Fibroblast of gingiva (primary cell): ENCODE measurements around the gene CREB3L2.
"Not testable (repeated sequence)": the region's sequence is repeated elsewhere in the genome, so short reads cannot be mapped to it uniquely, and the experiment has no call there.

ENCODE experiments used
- DNase-seq: peaks from one replicate; pipeline ENCODE4 v3.0.0-alpha.2; 2011; ENCODE audit warnings: low read depth

CREB3L2 gene

GRCh38 chr7:138001529-138002095 lies at the start of gene CREB3L2:
TSS of gene CREB3L2 (minus strand) at chr7:138002086. CDS start at chr7:138001705, 381 bp downstream.
- DNase-seq = peak; percentile 65

- DNase-seq = no peak
Observed at GRCh38 chr7:138049505-138050116, 47.7 kb upstream of the CREB3L2 start.

GRCh38 chr7:138047907-138048306 lies 46.0 kb upstream of the CREB3L2 start:
- DNase-seq = no peak

- DNase-seq = no peak
Observed at GRCh38 chr7:138044897-138045296, 43.0 kb upstream of the CREB3L2 start.

- DNase-seq = not testable (repeated sequence)
Observed at GRCh38 chr7:138040063-138040462, 38.2 kb upstream of the CREB3L2 start.

- no peak for DNase-seq
Observed at GRCh38 chr7:138036135-138036534, 34.2 kb upstream of the CREB3L2 start.

- DNase-seq = no peak
Observed at GRCh38 chr7:138033241-138033640, 31.4 kb upstream of the CREB3L2 start.

- no peak for DNase-seq
Observed at GRCh38 chr7:138032770-138033169, 30.9 kb upstream of the CREB3L2 start.

GRCh38 chr7:138032186-138032585 lies 30.3 kb upstream of the CREB3L2 start:
- DNase-seq = no peak

GRCh38 chr7:138030679-138031351 lies 28.9 kb upstream of the CREB3L2 start:
- DNase-seq = no peak

GRCh38 chr7:138029941-138030340 lies 28.1 kb upstream of the CREB3L2 start:
- DNase-seq = no peak

- DNase-seq = no peak
Observed at GRCh38 chr7:138029126-138029525, 27.2 kb upstream of the CREB3L2 start.

GRCh38 chr7:138027100-138027499 lies 25.2 kb upstream of the CREB3L2 start:
- DNase-seq = no peak

- DNase-seq = no peak
Observed at GRCh38 chr7:138025215-138026186, 23.6 kb upstream of the CREB3L2 start.

- DNase-seq = no peak
Observed at GRCh38 chr7:138024765-138025164, 22.9 kb upstream of the CREB3L2 start.

GRCh38 chr7:138024343-138024691 lies 22.4 kb upstream of the CREB3L2 start:
- no peak for DNase-seq

- DNase-seq = no peak
Observed at GRCh38 chr7:138023618-138024342, 21.9 kb upstream of the CREB3L2 start.

GRCh38 chr7:138021889-138022288 lies 20.0 kb upstream of the CREB3L2 start:
- DNase-seq = no peak

- DNase-seq = no peak
Observed at GRCh38 chr7:138017992-138018391, 16.1 kb upstream of the CREB3L2 start.

GRCh38 chr7:138015096-138015495 lies 13.2 kb upstream of the CREB3L2 start:
- DNase-seq = no peak

GRCh38 chr7:138014686-138015085 lies 12.8 kb upstream of the CREB3L2 start:
- DNase-seq = no peak

- DNase-seq = not testable (repeated sequence)
Observed at GRCh38 chr7:138014201-138014600, 12.3 kb upstream of the CREB3L2 start.
